ENCODE results near the gene WFIKKN1. TPM values are rescaled to one million over a fixed set of nuclear protein-coding genes. Genes with fewer than 3 reads are reported as not detected.
A peak's percentile ranks its signal among the peaks of the same experiment; 100 is the strongest.

WFIKKN1 gene
- total and polyA plus RNA-seq, 2 of the 13 experiments (the other 11 are each of a cell fraction or from before 2014, with no cell fraction given), result 1.7 to 4.9 TPM

DNA sequence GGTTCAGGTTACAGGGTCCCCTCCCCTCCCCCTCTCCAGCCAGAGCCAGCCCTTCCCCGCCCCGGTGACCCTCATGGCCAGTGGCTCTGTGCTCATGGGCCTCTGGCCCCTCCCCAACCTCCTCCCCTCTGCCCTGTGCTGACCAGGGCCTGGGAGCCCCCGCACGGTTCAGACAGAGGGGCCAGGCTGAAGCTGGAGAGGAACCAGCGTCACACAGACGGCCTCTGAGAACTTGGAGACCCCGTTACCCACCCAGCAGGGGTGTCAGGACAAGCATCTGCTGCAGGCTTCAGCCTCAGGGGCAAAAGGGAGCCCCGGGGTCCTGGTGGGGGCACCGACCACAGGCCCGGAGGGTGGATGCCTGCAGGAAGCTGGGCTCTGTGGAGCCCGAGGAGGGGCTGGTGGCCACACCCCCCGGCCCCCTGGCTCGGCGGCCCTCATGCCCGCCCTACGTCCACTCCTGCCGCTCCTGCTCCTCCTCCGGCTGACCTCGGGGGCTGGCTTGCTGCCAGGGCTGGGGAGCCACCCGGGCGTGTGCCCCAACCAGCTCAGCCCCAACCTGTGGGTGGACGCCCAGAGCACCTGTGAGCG is at the start of gene WFIKKN1 (continued):
- no peak for TF ChIP-seq ZNF256 (CRISPR knock-in tag; conservative IDR thresholded peaks at IDR 0.05)
- peak; percentile 69 for TF ChIP-seq PITX1 (CRISPR knock-in tag; IDR thresholded peaks at IDR 0.05)
- TF ChIP-seq SP5 (CRISPR knock-in tag; IDR thresholded peaks at IDR 0.05; ENCODE audit: borderline replicate concordance, low read depth), result peak; percentile 43
- TF ChIP-seq, protein P1, sequence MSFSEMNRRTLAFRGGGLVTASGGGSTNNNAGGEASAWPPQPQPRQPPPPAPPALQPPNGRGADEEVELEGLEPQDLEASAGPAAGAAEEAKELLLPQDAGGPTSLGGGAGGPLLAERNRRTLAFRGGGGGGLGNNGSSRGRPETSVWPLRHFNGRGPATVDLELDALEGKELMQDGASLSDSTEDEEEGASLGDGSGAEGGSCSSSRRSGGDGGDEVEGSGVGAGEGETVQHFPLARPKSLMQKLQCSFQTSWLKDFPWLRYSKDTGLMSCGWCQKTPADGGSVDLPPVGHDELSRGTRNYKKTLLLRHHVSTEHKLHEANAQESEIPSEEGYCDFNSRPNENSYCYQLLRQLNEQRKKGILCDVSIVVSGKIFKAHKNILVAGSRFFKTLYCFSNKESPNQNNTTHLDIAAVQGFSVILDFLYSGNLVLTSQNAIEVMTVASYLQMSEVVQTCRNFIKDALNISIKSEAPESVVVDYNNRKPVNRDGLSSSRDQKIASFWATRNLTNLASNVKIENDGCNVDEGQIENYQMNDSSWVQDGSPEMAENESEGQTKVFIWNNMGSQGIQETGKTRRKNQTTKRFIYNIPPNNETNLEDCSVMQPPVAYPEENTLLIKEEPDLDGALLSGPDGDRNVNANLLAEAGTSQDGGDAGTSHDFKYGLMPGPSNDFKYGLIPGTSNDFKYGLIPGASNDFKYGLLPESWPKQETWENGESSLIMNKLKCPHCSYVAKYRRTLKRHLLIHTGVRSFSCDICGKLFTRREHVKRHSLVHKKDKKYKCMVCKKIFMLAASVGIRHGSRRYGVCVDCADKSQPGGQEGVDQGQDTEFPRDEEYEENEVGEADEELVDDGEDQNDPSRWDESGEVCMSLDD (CRISPR knock-in tag; IDR thresholded peaks at IDR 0.05; ENCODE audit: borderline replicate concordance), result no peak; the same call in 1 of the 2 replicates
- no peak for TF ChIP-seq ZNF790 (CRISPR knock-in tag; IDR thresholded peaks at IDR 0.05; ENCODE audit: borderline replicate concordance)
- TF ChIP-seq ZNF383 (CRISPR knock-in tag; IDR thresholded peaks at IDR 0.05; ENCODE audit: borderline replicate concordance), result 0 out of 2 replicates have a peak, but pooled peaks have one; percentile 66
- no peak for TF ChIP-seq ZKSCAN5 (CRISPR knock-in tag; IDR thresholded peaks at IDR 0.05)
- no peak for TF ChIP-seq SSRP1 (CRISPR knock-in tag; IDR thresholded peaks at IDR 0.05)
- TF ChIP-seq ZNF703 (CRISPR knock-in tag; IDR thresholded peaks at IDR 0.05; ENCODE audit: borderline replicate concordance), result no peak
- TF ChIP-seq ZC3H13 (CRISPR knock-in tag; IDR thresholded peaks at IDR 0.05), result 0 out of 2 replicates have a peak, but pooled peaks have one; percentile 13
- TF ChIP-seq AGO1 (IDR thresholded peaks at IDR 0.05; ENCODE audit: low read depth, low read length, poor library complexity, severe bottlenecking), result peak; percentile 94
- TF ChIP-seq ZNF83 (CRISPR knock-in tag; IDR thresholded peaks at IDR 0.05; ENCODE audit: borderline replicate concordance), result no peak
- TF ChIP-seq ZNF431 (CRISPR knock-in tag; IDR thresholded peaks at IDR 0.05; ENCODE audit: borderline replicate concordance, low read depth), result no peak
- TF ChIP-seq POLR2A (IDR thresholded peaks at IDR 0.05; ENCODE audit: insufficient read depth in 1 of 2, low read depth in 2 of 2, low read length in 2 of 2), result peak in 1 of 2 experiments; percentile 61; a peak in 1 of 4 replicates
- TF ChIP-seq ZFY (CRISPR knock-in tag; IDR thresholded peaks at IDR 0.05), result peak; percentile 36
- TF ChIP-seq, protein P2, sequence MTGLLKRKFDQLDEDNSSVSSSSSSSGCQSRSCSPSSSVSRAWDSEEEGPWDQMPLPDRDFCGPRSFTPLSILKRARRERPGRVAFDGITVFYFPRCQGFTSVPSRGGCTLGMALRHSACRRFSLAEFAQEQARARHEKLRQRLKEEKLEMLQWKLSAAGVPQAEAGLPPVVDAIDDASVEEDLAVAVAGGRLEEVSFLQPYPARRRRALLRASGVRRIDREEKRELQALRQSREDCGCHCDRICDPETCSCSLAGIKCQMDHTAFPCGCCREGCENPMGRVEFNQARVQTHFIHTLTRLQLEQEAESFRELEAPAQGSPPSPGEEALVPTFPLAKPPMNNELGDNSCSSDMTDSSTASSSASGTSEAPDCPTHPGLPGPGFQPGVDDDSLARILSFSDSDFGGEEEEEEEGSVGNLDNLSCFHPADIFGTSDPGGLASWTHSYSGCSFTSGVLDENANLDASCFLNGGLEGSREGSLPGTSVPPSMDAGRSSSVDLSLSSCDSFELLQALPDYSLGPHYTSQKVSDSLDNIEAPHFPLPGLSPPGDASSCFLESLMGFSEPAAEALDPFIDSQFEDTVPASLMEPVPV (CRISPR knock-in tag; IDR thresholded peaks at IDR 0.05), result no peak
- TF ChIP-seq NONO (IDR thresholded peaks at IDR 0.05), result no peak
- TF ChIP-seq NONO (CRISPR knock-in tag; conservative IDR thresholded peaks at IDR 0.05), result peak; percentile 47
- TF ChIP-seq, protein P3, sequence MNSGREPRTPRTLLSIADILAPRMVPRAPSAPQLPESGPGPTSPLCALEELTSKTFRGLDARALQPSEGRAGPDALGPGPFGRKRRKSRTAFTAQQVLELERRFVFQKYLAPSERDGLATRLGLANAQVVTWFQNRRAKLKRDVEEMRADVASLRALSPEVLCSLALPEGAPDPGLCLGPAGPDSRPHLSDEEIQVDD (CRISPR knock-in tag; IDR thresholded peaks at IDR 0.05; ENCODE audit: borderline replicate concordance), result 0 out of 2 replicates have a peak, but pooled peaks have one; percentile 7
- peak; percentile 44; the same call in 1 of the 2 replicates for TF ChIP-seq ZNF501 (CRISPR knock-in tag; IDR thresholded peaks at IDR 0.05)
- TF ChIP-seq, protein P4, sequence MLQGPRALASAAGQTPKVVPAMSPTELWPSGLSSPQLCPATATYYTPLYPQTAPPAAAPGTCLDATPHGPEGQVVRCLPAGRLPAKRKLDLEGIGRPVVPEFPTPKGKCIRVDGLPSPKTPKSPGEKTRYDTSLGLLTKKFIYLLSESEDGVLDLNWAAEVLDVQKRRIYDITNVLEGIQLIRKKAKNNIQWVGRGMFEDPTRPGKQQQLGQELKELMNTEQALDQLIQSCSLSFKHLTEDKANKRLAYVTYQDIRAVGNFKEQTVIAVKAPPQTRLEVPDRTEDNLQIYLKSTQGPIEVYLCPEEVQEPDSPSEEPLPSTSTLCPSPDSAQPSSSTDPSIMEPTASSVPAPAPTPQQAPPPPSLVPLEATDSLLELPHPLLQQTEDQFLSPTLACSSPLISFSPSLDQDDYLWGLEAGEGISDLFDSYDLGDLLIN (CRISPR knock-in tag; IDR thresholded peaks at IDR 0.05; ENCODE audit: borderline replicate concordance), result no peak
- no peak for TF ChIP-seq DR1 (CRISPR knock-in tag; IDR thresholded peaks at IDR 0.05)
- no peak for TF ChIP-seq KLF12 (CRISPR knock-in tag; IDR thresholded peaks at IDR 0.05; ENCODE audit: borderline replicate concordance)
- TF ChIP-seq IKZF1 (IDR thresholded peaks at IDR 0.05), result no peak
